Measurements from ENCODE around the gene SH3D19.

- TF ChIP-seq RFX5 (IDR thresholded peaks at IDR 0.05) (no peak), POLR2A (IDR thresholded peaks at IDR 0.05; ENCODE audit: low read length) (no peak), CTCF (IDR thresholded peaks at IDR 0.05) (no peak), FOSL2 (IDR thresholded peaks at IDR 0.05) (no peak), FOSL2 (CRISPR knock-in tag; IDR thresholded peaks at IDR 0.05) (no peak), PBX3 (IDR thresholded peaks at IDR 0.05) (no peak), CEBPB (IDR thresholded peaks at IDR 0.05) (no peak), SMC3 (IDR thresholded peaks at IDR 0.05) (no peak), POLR2AphosphoS2 (conservative IDR thresholded peaks at IDR 0.05; ENCODE audit: low read length) (no peak), USF2 (IDR thresholded peaks at IDR 0.05) (no peak)
Observed at GRCh38 chr4:151355155-151355554, 29.8 kb upstream of the SH3D19 start.

All from A549 (cell line).